Neural progenitor cell (in vitro differentiated cells): ENCODE results near the gene FHIP2A.
"Not testable (repeated sequence)": the region's sequence is repeated elsewhere in the genome, so short reads cannot be mapped to it uniquely, and the experiment has no call there.

Source experiments
- CTCF ChIP-seq: fragments of 200-600 bp; sonication (generic); IDR thresholded peaks from 2 replicates; pipeline ENCODE4 v1.5.1; 2017; ENCODE audit warnings: antibody characterized with exemption, mild to moderate bottlenecking
- EZH2 ChIP-seq: fragments of 200-600 bp; sonication (generic); IDR thresholded peaks from 2 replicates; pipeline ENCODE4 v1.6.1; 2017; ENCODE audit warnings: antibody characterized with exemption, mild to moderate bottlenecking, moderate library complexity
- EZH2phosphoT487 ChIP-seq: fragments of 200-600 bp; sonication (generic); IDR thresholded peaks from 2 replicates; pipeline ENCODE4 v1.6.1; 2017; ENCODE audit warnings: antibody characterized with exemption

- not testable (repeated sequence) for TF ChIP-seq CTCF, EZH2, EZH2phosphoT487
Measured at GRCh38 chr10:114847517-114847916, 25.9 kb downstream of the FHIP2A start.
